ENCODE measurements around the gene SF3B1.
"Not testable (repeated sequence)": the region's sequence is repeated elsewhere in the genome, so short reads cannot be mapped to it uniquely, and the experiment has no call there.

The SF3B1 gene

DNA sequence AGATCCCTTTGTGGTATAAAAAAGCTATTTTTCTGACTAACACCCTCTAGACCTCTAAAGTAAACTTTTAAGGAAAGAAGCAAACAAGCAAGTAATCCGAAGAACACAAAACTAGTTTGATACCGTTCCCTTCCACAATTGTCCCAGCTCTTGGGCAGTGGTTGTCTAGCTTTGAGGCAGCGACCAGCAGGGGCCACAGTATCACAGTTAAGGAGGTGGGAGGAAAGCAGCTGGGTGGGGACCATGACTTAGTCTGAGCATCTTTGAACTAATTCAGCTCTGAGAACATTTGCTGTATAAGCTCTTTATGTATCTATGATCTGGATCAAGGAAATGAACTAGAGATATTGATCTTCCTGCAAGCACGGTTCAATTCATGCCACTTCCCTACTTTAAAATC lies 51.0 kb downstream of the SF3B1 start:
- in situ Hi-C loops (cut with MboI; ENCODE audit: low pct_unique_long_range_greater_than_20kb, low sequenced_read_pairs, unreplicated experiment): loop anchor here (10.0 kb wide), 2 partner anchors 199 to 609 kb away; no protein-coding TSS in a partner anchor
- no peak for TF ChIP-seq CTCF (IDR thresholded peaks at IDR 0.05; ENCODE audit: extremely low read depth, insufficient read depth, missing control alignments)
- DNase-seq (ENCODE audit: low spot score): no peak

- TF ChIP-seq CTCF (IDR thresholded peaks at IDR 0.05; ENCODE audit: extremely low read depth, insufficient read depth, missing control alignments): no peak
- no peak for DNase-seq (ENCODE audit: low spot score)
- in situ Hi-C loops (cut with MboI; ENCODE audit: low pct_unique_long_range_greater_than_20kb, low sequenced_read_pairs, unreplicated experiment): loop anchor here (10.0 kb wide), 2 partner anchors 197 to 607 kb away; no protein-coding TSS in a partner anchor
Observed at GRCh38 chr2:197381641-197382040, 53.2 kb downstream of the SF3B1 start.

DNA sequence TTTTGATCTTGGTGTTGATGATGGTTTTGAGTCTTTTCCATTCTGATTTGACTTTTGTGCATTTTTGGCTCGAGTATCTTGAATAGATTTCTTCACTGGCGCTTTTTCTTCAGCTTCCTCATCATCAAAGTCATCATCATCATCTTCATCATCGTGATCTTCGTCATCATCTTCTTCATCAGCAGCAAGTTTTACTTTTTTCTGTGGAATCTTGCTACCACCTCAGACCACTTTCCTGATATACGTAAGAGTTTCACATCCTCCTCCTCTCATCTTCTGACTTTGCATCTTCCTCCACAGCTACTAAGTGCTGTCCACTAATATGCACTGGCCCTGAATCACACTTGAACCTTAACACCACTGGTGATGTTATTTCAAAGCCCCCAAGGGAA lies 54.9 kb downstream of the SF3B1 start:
- not testable (repeated sequence) for DNase-seq (ENCODE audit: low spot score)
- in situ Hi-C loops (cut with MboI; ENCODE audit: low pct_unique_long_range_greater_than_20kb, low sequenced_read_pairs, unreplicated experiment): loop anchor here (10.0 kb wide), 2 partner anchors 195 to 605 kb away; no protein-coding TSS in a partner anchor

- DNase-seq (ENCODE audit: low spot score); in situ Hi-C loops (cut with MboI; ENCODE audit: low pct_unique_long_range_greater_than_20kb, low sequenced_read_pairs, unreplicated experiment): not testable (repeated sequence)
Observed at GRCh38 chr2:197379308-197379917, 55.4 kb downstream of the SF3B1 start.

GRCh38 chr2:197378494-197379307 lies 56.1 kb downstream of the SF3B1 start:
- in situ Hi-C loops (cut with MboI; ENCODE audit: low pct_unique_long_range_greater_than_20kb, low sequenced_read_pairs, unreplicated experiment): no loop called here
- peak; percentile 77 for TF ChIP-seq CTCF (IDR thresholded peaks at IDR 0.05; ENCODE audit: extremely low read depth, insufficient read depth, missing control alignments)
- peak; percentile 72 for DNase-seq (ENCODE audit: low spot score)

DNA sequence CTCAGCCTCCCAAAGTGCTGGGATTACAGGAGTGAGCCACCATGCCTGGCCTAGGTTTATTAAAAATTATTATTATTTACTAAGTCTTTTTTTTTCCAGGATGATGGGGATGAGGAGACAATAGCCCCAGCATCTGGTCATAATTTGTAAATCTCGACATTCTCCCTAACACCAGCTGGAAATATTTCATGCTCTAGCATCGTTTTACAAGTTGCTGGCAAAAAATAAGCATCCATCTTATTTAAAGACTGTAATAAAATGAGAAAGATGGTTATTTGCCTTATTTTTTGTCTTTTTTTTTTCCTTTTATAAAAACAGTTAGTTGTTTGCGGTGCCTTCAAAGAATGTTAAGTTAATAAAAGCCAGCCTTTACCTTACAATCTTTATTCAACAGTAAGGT lies 56.7 kb downstream of the SF3B1 start:
- no peak for TF ChIP-seq CTCF (IDR thresholded peaks at IDR 0.05; ENCODE audit: extremely low read depth, insufficient read depth, missing control alignments)
- in situ Hi-C loops (cut with MboI; ENCODE audit: low pct_unique_long_range_greater_than_20kb, low sequenced_read_pairs, unreplicated experiment): no loop called here
- no peak for DNase-seq (ENCODE audit: low spot score)

GRCh38 chr2:197377670-197378069 lies 57.2 kb downstream of the SF3B1 start:
- DNase-seq (ENCODE audit: low spot score): no peak
- in situ Hi-C loops (cut with MboI; ENCODE audit: low pct_unique_long_range_greater_than_20kb, low sequenced_read_pairs, unreplicated experiment): no loop called here
- TF ChIP-seq CTCF (IDR thresholded peaks at IDR 0.05; ENCODE audit: extremely low read depth, insufficient read depth, missing control alignments): no peak

Measured in GM13977 (cell line).